NT2/D1 (cell line): ENCODE measurements around the gene MMS22L.

Experiments used
- DNase-seq: peaks from one replicate; pipeline ENCODE4 v3.0.0-alpha.2; 2011; ENCODE audit warnings: low read depth, low spot score
- H3K27me3 ChIP-seq: 2 replicates; pipeline ENCODE4 v1.6.0; 2011; ENCODE audit warnings: mild to moderate bottlenecking; ENCODE audit not compliant: insufficient read length, insufficient read depth
- H3K36me3 ChIP-seq: 2 replicates; pipeline ENCODE4 v1.6.1; 2011; ENCODE audit warnings: mild to moderate bottlenecking, low read length, mixed read lengths; ENCODE audit not compliant: insufficient read depth, insufficient read length
- H3K4me1 ChIP-seq: 2 replicates; pipeline ENCODE4 v1.5.1; 2011; ENCODE audit not compliant: insufficient read depth, insufficient read length
- H3K4me3 ChIP-seq: 2 replicates; pipeline ENCODE4 v1.5.1; 2011; ENCODE audit warnings: low read depth; ENCODE audit not compliant: insufficient read length
- H3K9ac ChIP-seq: 2 replicates; pipeline ENCODE4 v1.6.0; 2011; ENCODE audit warnings: low read depth; ENCODE audit not compliant: insufficient read length
- H3K9me3 ChIP-seq: 2 replicates; pipeline ENCODE4 v1.5.1; 2011; ENCODE audit warnings: mild to moderate bottlenecking, low read length; ENCODE audit not compliant: insufficient read depth
- SUZ12 ChIP-seq: IDR thresholded peaks from 2 replicates; pipeline ENCODE4 v1.6.1; 2011; ENCODE audit not compliant: insufficient read length, insufficient read depth; ENCODE audit errors: extremely low read depth
- YY1 ChIP-seq: IDR thresholded peaks from 2 replicates; pipeline ENCODE4 v1.6.1; 2011; ENCODE audit not compliant: insufficient read length, insufficient read depth
- ZNF274 ChIP-seq: IDR thresholded peaks from 2 replicates; pipeline ENCODE4 v1.6.1; 2011; ENCODE audit warnings: mild to moderate bottlenecking, low read depth, low read length

The MMS22L gene

DNA sequence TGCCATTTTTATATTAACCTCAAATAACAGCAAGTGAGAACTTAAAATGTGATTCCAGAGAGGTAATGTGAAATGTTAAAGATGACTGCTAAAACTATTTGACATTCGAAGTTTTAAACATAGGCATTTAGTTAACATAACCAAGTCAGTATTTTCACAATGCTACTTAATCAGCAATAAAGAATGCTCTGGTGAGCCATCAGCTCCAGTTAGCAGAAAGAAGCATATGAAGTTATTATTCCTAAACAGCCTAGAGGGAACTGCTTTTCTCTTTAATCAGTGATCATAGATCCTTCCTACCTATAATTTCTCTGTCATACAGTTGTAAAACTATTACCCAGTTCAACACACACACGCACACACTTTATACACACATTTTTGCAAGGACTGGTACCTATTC, 60.1 kb downstream of the MMS22L start:
- TF ChIP-seq YY1 (no peak), ZNF274 (no peak), SUZ12 (no peak)
- H3K4me3 ChIP-seq: no peak overlapping the region
- no peak overlapping the region for H3K9ac ChIP-seq
- H3K9me3 ChIP-seq: no peaks in the 10 kb centered on the region
- H3K4me1 ChIP-seq: no peaks in the 10 kb centered on the region
- peaks cover 9% of the 10 kb centered on the region for H3K36me3 ChIP-seq
- H3K27me3 ChIP-seq: no peaks in the 10 kb centered on the region
- no peak for DNase-seq

DNA sequence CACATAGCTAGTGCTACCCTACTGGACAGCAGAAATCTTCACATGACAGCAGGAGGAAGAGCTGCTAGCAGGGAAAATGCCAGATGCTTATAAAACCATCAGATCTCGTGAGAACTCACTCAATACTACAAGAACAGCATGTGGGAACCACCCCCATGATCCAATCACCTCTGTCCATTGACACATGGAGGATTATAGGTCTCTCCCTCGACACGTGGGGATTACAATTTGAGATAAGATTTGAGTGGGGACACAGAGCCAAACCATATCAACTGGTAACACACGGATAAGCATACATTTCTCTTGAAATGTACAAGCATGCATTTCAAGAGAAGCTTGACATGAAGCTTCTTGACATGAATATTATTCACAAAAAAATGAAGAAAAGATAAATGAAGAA, 64.1 kb downstream of the MMS22L start:
- TF ChIP-seq YY1 (no peak), ZNF274 (no peak)
- H3K9ac ChIP-seq: no peak overlapping the region
- DNase-seq: no peak
- H3K9me3 ChIP-seq: no peaks in the 10 kb centered on the region
- no peak overlapping the region for H3K4me3 ChIP-seq
- H3K4me1 ChIP-seq: no peaks in the 10 kb centered on the region
- no peaks in the 10 kb centered on the region for H3K36me3 ChIP-seq
- no peaks in the 10 kb centered on the region for H3K27me3 ChIP-seq

DNA sequence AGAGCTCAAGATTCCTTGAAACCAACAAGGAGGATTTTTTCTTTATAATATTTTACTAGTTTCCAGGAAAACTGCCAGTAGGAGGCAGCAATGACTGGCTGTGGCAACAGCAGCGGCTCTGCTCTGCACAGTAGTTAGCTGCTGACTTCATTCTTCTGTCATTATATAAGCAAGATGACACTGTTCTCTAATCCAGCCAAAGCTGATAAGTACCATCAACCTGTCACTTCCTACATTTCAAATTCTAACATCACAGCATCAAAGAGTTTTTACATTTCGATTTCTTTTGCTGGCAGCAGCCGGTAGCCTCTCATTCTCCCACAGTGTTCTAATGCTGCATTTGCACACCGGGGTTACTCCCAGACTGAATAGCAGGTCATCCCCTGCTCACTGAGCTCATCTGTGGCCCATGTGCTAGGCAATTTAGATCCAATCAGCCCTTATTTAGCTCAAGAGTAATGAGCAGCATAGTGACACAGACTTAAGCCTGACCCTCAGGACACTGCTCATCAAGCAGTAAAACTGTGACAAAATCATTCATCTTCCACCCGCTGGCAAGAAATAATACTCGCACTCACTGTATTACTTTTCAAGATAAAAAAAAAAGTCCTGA, 67.8 kb downstream of the MMS22L start:
- H3K9ac ChIP-seq: no peak overlapping the region
- no peak overlapping the region for H3K4me3 ChIP-seq
- TF ChIP-seq YY1: no peak
- TF ChIP-seq ZNF274: no peak
- no peak for TF ChIP-seq SUZ12
- no peaks in the 10 kb centered on the region for H3K36me3 ChIP-seq
- no peak for DNase-seq
- H3K9me3 ChIP-seq: no peaks in the 10 kb centered on the region
- no peaks in the 10 kb centered on the region for H3K4me1 ChIP-seq
- no peaks in the 10 kb centered on the region for H3K27me3 ChIP-seq

DNA sequence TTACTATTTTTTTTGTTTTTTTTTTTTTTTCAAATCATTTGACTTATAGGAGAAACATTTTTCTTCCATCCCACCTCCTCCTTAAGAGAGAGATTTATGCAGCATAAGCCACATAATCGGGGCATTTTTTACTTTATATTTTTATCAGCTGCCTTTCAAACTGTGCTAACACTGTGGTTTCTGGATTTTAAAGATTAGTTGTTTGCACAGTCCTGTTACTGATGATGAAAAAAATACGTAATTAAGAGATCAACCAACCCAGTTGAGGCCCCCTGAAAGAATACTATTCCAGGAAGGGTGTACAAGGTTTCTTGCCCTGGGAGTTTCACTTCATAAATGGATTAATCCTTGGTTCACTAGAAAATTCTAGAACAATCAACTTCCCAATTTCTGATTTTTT, 68.3 kb downstream of the MMS22L start:
- no peak overlapping the region for H3K4me3 ChIP-seq
- no peak for TF ChIP-seq SUZ12
- no peak for TF ChIP-seq YY1
- no peak for TF ChIP-seq ZNF274
- no peaks in the 10 kb centered on the region for H3K27me3 ChIP-seq
- no peaks in the 10 kb centered on the region for H3K36me3 ChIP-seq
- no peaks in the 10 kb centered on the region for H3K4me1 ChIP-seq
- H3K9ac ChIP-seq: no peak overlapping the region
- no peak for DNase-seq
- H3K9me3 ChIP-seq: no peaks in the 10 kb centered on the region

DNA sequence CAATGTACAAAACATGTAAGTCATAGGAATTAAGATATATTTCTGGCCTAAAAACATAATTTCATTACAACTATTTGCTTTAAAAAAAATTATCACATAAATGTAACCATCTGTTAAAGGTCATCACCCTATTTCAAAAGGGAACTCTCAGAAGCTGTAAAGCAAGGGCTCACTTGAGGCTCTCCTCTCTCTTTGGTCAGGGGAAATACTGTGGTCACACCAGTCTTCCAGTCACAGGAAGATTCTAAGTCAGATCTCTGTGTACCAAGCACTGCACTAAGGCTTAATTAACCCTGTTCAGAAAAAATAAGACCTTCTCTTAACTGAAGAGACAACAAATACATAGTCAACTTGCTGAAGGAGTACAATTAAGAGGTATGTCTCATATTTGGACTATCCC, 75.6 kb downstream of the MMS22L start:
- H3K36me3 ChIP-seq: no peaks in the 10 kb centered on the region
- no peak for DNase-seq
- no peaks in the 10 kb centered on the region for H3K27me3 ChIP-seq
- H3K9ac ChIP-seq: no peak overlapping the region
- no peaks in the 10 kb centered on the region for H3K9me3 ChIP-seq
- no peaks in the 10 kb centered on the region for H3K4me1 ChIP-seq
- H3K4me3 ChIP-seq: no peak overlapping the region
- TF ChIP-seq SUZ12 (no peak), YY1 (no peak), ZNF274 (no peak)

DNA sequence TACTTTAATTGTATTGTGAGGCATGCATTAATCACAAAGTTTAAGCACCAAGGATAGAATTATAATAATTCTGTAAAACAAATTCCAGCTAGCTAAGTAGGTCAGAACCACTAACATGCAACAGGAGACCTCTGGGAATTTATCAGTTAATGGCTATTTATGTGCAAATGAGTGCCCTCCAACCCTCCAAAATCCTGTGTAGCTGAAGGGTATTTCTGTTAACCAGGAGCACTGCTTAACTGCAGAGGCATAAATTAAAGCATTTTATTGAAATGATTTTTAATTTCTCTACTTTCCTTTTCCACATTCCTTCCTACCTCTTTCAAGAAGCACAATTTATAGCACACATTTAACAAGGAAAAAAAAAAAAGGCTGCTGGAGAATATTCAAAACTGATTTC, 77.0 kb downstream of the MMS22L start:
- no peak for DNase-seq
- H3K9ac ChIP-seq: no peak overlapping the region

DNA sequence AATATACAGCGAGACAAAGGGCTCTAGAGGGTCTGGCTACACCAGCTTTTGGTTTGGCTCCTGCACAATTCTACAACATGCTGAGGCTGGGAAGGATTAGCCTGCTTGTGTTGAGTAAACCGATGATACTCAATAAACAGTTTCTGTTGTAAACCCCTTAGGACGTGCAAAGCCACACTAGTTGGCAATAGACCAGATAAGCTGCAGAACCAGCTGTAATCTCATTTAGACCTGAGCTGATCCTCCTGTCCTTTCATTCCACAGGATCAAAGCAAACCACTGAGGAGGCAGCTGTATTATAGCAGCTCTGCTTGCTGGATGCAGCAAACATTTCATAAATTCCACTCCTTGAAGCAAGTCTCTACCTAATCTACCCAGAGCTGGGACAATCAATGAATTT, 79.7 kb downstream of the MMS22L start:
- TF ChIP-seq YY1 (no peak), SUZ12 (no peak), ZNF274 (no peak)
- H3K9me3 ChIP-seq: no peaks in the 10 kb centered on the region
- H3K4me1 ChIP-seq: no peaks in the 10 kb centered on the region
- DNase-seq: no peak
- no peaks in the 10 kb centered on the region for H3K36me3 ChIP-seq
- no peak overlapping the region for H3K9ac ChIP-seq
- no peak overlapping the region for H3K4me3 ChIP-seq
- H3K27me3 ChIP-seq: no peaks in the 10 kb centered on the region

More for the DNA sequence above, 77.0 kb downstream of the MMS22L start:
- TF ChIP-seq ZNF274: no peak
- Histone ChIP-seq H3K4me1 (no peaks in the 10 kb centered on the region), H3K9me3 (no peaks in the 10 kb centered on the region), H3K36me3 (no peaks in the 10 kb centered on the region), H3K4me3 (no peak overlapping the region), H3K27me3 (no peaks in the 10 kb centered on the region)

DNA sequence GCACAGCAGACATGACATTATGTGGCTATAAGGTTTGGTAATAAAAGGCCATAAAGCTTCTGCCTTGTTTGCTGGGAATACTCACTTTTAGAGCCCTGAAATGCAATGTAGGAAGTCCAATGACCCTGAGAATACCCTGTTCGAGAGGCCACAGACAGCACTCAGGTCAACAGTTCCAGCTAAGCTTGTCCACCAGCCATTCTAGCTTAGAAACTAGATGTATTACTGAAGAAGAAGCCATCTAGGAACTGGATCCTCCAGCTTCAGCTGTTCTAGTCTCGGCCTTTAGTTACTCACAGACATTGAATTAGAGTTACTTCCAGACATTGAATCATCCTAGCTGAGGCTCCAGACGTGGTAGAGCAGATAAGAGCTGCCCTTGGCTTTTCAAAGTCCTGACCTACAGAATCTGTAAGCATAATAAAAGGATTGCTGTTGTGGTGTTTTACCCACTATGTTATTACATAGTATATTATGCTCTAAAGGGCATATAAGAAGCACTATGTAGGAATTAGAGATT, 84.9 kb downstream of the MMS22L start:
- Histone ChIP-seq H3K4me1 (no peaks in the 10 kb centered on the region), H3K9ac (no peak overlapping the region), H3K27me3 (no peaks in the 10 kb centered on the region), H3K36me3 (peaks cover 5% of the 10 kb centered on the region), H3K4me3 (no peak overlapping the region), H3K9me3 (no peaks in the 10 kb centered on the region)
- DNase-seq: no peak
- TF ChIP-seq YY1: no peak
- TF ChIP-seq ZNF274: no peak
- no peak for TF ChIP-seq SUZ12
